Omental fat pad (tissue), 4 donors: ENCODE measurements around the gene TRIM17. TPM values are rescaled to one million over a fixed set of nuclear protein-coding genes. Genes with fewer than 3 reads are reported as not detected.

Source experiments
- ATAC-seq: fragments of 150-250 bp; one replicate; pipeline ENCODE4 v1.9.1; 2016; ENCODE audit warnings: mild to moderate bottlenecking, moderate library complexity; ENCODE audit not compliant: low FRiP score
- DNase-seq: peaks from one replicate; pipeline ENCODE4 v3.0.0-alpha.2; 2019; ENCODE audit warnings: low spot score
- total RNA-seq, 4 donors: library from RNA; depleted of rRNA; stranded (reverse); fragments of >200 nt; gene quantifications; one replicate each; pipeline ENCODE4 v1.1.0, GENCODE V29; 2016
- TF ChIP-seq, protein P1 (sequence below), 3 donors: fragments of 450-650 bp; IDR thresholded peaks; one replicate each; pipeline ENCODE4 v1.5.1; 2016 to 2017; ENCODE audit warnings: antibody characterized with exemption in 3 of 3, mild to moderate bottlenecking in 3 of 3, moderate library complexity in 2 of 3

The TRIM17 gene
- total RNA-seq, 4 donors from 2014 or later = 0.96 to 3.3 (median 1.7) TPM; not detected in 1

DNA sequence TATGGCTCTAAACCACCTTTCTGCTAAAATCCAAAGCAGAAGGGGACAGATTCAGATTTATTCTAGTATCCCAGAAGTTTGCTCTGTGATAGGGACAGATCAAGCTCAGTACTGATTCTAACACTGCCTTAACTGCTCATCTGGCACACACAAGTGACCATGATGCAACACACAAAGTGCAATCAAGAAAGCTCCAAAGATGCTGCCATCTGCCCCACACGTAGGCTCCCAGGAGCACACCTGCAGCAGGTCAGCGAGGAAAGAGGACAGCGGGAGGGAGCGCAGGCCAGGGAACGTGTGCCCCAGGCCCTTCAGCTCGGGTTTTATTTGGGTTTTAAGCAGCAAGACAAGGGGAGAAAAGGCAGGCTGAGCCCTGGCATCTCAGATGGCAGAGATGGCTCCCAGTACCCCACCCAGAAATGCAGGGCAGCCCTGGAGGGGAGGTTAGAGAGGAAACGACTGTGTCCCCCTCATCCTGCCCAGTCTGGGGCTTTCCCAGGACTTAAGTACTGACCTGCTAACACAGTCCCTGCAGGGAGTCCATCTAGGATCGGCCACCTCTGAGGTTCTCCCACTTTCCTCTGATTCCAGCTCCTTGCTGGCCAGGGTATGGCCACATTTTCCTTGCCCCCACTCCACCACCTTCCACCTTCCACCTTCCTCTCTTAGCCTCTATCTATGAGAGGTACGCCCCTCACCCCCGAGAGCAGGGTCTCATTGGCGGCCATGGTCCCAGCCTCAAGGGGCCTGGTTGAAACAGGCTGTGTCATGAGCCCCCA is 11.3 kb downstream of the TRIM17 start:
- TF ChIP-seq, protein P1, sequence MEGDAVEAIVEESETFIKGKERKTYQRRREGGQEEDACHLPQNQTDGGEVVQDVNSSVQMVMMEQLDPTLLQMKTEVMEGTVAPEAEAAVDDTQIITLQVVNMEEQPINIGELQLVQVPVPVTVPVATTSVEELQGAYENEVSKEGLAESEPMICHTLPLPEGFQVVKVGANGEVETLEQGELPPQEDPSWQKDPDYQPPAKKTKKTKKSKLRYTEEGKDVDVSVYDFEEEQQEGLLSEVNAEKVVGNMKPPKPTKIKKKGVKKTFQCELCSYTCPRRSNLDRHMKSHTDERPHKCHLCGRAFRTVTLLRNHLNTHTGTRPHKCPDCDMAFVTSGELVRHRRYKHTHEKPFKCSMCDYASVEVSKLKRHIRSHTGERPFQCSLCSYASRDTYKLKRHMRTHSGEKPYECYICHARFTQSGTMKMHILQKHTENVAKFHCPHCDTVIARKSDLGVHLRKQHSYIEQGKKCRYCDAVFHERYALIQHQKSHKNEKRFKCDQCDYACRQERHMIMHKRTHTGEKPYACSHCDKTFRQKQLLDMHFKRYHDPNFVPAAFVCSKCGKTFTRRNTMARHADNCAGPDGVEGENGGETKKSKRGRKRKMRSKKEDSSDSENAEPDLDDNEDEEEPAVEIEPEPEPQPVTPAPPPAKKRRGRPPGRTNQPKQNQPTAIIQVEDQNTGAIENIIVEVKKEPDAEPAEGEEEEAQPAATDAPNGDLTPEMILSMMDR (IDR thresholded peaks at IDR 0.05) = no peak
- no peak for DNase-seq
- no peak for ATAC-seq

DNA sequence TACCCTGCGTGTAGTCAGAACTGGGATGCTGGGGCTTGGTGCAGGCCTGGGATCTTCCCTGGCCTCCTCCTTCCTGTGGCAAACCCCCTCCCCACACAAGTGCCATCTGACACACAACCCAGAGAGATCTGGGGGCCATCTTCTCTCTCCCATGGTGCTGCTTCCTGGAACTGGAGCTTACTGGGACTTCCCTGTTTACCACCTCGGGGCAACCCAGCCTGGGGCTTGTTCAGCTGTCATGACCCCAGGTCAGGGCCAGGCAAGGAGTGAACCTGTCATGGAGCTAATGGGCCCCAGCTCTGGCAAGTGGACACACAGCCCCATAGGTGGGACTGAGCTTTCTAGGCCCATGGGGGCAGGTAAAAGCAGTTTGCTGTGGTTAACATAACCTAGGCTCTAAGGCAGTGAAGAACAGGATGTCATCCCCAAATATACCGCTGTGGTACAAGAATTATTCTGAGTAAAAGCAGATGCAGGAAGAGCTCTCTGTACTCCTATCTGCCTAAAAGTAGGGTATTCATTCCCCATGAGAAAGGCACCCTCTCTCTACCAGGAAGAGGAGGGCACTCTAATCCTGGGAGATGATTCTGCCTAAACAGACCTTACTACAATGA is 12.4 kb downstream of the TRIM17 start:
- ATAC-seq (no peak), DNase-seq (no peak)
- TF ChIP-seq, protein P1 (IDR thresholded peaks at IDR 0.05) = no peak

DNA sequence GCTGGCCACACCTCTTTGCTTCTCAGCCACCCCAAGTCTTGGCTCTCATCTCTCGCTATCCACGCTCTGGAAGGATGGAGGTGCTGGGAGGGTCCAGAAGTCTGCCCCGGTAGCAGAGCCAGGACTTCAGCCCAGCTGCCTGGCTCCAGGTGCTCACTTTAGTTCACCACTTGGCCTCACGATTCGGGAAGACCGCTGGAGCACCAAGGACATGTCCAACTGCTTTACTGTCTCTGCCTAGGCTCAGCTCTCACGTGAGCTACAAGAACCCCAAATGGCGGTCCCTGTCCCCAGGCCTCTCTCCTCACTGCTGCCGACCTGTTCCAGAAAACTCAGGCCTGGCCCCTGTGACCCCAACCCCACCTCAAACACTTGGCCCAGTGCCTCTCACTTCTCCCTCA is 13.4 kb downstream of the TRIM17 start:
- ATAC-seq (no peak), DNase-seq (no peak)
- TF ChIP-seq, protein P1 (IDR thresholded peaks at IDR 0.05) = no peak

DNA sequence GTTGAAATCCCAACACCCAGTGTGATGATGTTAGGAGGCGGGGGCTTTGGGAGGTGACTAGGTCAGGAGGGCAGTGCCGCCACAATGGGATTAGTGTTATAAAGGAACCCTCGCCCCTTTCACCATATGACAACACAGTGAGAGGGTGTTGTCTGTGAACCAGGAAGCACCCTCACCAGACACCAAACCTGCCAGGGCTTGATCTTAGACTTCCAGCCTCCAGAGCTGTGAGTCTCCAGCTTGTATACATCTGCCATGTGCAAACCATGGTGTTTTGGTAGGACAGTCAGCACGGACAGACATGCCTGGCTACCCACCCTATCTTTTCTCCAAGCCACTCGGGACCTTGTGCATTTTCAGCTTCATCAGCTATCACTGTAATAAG is 14.0 kb downstream of the TRIM17 start:
- TF ChIP-seq, protein P1 (IDR thresholded peaks at IDR 0.05) = no peak
- DNase-seq (no peak), ATAC-seq (no peak)

DNA sequence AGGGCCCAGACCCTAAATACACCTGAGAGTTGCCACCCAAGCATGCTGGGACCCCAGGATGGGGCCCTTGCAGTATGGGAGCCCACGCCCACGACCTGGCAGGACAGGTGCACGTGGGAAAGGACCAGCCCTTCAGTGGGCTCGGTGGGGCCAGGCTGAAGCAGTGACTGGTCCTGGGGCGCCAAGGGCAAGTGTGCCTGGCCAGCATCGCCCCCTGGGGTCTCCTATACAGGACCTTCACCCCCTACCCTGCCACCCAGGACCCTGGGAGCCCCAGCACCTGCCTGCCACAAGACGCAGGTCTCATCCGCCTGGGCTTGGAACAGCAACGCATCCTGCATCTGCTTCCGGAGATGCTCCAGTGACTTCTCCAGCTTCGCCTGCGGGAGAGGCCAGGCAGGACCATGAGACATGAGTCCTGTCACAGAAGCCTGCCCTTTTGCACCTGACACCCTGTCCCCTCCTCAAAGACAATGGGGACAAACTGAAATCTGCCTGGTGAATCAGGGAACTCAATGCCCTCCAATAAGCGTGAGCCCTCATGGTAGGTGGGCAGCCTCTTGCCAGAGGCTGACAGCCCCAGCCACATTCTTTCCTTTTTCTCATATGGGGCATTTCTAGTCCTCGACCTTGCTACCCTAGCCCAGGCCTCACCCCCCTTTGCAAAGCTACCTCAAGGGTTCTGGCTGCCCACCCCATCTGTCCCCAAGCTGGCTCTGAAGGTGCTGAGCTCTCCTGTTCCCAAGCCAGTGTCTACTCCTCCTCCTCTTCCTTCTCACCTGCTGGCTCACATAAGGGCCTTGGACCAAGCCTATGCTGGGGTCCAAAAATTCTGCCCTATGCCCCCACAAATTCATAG is 14.7 kb downstream of the TRIM17 start:
- no peak for DNase-seq
- TF ChIP-seq, protein P1 (IDR thresholded peaks at IDR 0.05) = no peak
- ATAC-seq = no peak

DNA sequence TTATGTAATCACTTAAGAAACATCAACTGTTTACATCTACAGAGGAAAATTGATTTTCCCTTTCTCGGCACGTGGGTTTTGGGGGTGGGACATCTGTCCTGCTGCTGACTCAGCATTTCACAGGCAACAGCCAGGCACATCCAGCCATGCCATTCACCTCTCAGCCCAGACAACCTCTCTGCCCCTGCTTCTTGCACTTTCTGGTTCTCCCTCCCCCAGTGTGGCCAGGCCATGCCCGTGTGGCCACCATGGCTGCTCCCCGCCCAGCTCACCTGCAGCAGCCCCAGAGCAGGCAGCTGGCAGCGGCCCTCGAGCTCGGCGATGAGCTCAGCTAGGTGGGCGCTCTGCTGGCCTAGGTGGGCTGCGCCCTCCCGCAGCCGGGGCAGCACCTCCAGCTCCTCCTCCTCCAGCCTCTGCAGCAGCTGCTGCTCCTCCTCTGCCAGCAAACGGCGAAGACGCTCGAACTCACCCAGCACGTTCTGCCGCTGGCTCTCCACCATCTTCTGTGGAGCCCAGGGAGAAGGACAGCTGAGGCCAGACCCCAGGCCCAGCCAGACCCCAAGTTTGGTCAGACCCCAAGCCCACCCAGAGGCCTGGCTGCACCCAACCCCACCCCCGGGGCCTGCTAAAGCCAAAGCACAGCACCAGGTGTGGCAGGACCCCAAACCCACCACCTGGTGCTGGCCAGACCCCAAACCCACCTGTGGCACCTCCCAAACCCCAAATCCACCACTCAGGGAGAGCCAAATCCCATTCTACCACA is 15.8 kb downstream of the TRIM17 start:
- ATAC-seq (no peak), DNase-seq (no peak)
- TF ChIP-seq, protein P1 (IDR thresholded peaks at IDR 0.05) = no peak
